Measurements from ENCODE around the gene MAP7.
A peak's percentile ranks its signal among the peaks of the same experiment; 100 is the strongest.
"Not testable (repeated sequence)": the region's sequence is repeated elsewhere in the genome, so short reads cannot be mapped to it uniquely, and the experiment has no call there.

Gene MAP7

DNA sequence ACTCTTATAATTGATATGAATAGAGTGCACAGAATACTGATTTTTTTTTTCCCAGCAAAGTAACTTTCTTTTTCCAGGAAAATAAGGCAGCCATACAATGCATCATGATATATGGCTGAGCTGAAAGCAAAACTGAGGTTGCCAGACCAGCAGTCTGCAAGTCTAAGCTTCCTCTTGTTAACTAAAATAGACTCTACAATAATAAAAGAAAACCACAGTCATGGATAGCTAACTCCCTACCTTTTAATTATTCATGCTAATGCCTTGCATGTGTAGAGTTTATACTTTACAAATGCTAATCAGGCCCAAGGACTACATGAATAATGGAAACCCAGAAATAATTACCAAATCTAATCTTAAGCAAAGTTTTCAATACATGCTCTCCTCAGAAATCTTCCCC, 47.4 kb downstream of the MAP7 start:
- DNase-seq = no peak

- DNase-seq = no peak
These were observed 48.7 kb downstream of the MAP7 start for GRCh38 chr6:136501514-136501913.

DNA sequence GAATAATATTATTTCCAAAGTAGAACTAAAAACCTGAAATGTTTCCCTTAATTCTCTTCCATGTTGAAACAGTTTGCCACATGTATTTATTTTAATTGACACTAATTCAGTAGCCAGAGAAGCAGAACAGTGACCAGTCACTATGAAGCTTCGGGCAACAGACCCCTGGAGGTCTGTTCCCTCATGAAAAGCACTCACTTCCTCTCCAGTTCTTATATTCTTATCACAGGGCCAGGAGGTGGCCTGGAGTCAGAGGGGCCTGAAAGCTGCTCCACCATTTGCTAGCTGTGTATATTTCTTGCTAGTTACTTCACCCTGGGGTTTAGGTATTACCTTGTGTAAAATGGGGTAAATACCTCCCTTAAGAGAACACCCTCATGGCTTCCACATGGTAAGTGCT, 49.1 kb downstream of the MAP7 start:
- no peak for DNase-seq

GRCh38 chr6:136500414-136500813, 49.8 kb downstream of the MAP7 start:
- DNase-seq = no peak

GRCh38 chr6:136499370-136499769, 50.9 kb downstream of the MAP7 start:
- no peak for DNase-seq

DNA sequence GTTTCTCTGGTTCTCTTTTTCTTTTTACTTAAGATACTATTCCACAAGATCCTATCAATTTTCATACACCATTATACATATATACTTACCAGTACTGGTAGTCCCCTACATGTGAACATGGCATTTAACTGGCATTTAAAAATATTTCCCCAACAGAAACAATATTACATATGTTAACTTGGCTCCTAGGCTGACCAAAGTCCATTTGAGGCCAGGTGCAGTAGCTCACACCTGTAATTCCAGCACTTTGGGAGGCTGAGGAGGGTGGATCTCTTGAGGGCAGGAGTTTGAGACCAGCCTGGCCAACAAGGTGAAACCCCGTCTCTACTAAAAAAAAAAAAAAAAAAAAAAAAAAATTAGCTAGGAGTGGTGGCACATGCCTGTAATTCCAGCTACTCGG, 53.8 kb downstream of the MAP7 start:
- DNase-seq = peak; percentile 4

DNA sequence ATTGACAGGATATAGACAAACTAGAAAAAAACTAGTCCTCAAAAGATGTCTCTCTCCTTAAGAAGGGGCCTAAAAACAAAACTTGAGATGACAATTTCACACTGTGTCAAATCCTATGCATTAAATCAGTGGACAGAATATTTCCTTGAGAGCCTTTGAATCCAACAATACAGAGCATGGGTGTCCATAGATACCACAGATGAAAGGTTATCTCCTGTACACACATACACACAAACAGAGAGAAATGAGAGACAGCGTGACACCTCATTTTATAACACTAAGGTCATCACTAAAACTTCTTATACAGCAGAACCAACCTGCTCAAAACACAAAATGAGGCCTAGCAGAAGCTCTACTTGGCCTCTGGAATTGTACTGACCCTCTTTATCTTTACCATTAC, 55.5 kb downstream of the MAP7 start:
- no peak for DNase-seq

GRCh38 chr6:136494059-136494458, 56.2 kb downstream of the MAP7 start:
- no peak for DNase-seq

DNA sequence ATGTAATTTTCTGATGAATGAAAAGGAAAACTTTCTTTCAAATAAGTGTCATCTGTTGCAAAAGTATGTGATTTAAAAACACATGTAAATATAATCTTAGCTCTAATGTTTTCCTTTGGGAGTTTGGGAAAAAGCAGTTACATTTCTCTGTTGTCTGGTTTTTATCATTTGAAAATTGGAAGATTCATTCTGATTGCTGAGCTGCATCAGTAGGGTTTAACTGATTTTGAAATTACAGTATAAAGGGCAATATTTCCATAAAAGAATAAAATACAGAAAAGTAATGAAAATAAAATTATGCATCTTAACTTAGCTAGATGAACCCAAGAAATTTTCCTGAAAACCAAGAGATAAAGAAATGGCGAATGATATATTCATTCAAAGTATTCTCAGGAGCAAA, 57.8 kb downstream of the MAP7 start:
- DNase-seq = no peak

- DNase-seq = no peak
These were observed 58.5 kb downstream of the MAP7 start for GRCh38 chr6:136491754-136492153.

- DNase-seq = no peak
These were observed 59.0 kb downstream of the MAP7 start for GRCh38 chr6:136491251-136491650.

DNA sequence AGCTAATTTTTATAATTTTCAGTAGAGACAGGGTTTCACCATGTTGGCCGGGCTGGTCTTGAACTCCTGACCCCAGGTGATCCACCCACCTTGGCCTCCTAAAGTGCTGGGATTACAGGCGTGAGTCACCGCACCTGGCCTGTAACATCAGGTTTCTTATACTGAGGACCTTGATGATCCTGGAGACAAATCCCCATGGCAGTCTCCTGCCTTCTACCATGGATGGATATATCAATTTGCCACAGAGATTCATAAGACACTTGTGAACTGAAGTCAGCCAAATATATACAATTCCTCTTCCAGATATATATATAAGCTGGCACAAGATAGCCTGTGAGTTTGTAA, 60.6 kb downstream of the MAP7 start:
- DNase-seq = not testable (repeated sequence)

GRCh38 chr6:136487759-136488425, 62.3 kb downstream of the MAP7 start:
- no peak for DNase-seq

GRCh38 chr6:136486357-136486756, 63.9 kb downstream of the MAP7 start:
- DNase-seq = no peak

- no peak for DNase-seq
These were observed 66.3 kb downstream of the MAP7 start for GRCh38 chr6:136483906-136484305.

DNA sequence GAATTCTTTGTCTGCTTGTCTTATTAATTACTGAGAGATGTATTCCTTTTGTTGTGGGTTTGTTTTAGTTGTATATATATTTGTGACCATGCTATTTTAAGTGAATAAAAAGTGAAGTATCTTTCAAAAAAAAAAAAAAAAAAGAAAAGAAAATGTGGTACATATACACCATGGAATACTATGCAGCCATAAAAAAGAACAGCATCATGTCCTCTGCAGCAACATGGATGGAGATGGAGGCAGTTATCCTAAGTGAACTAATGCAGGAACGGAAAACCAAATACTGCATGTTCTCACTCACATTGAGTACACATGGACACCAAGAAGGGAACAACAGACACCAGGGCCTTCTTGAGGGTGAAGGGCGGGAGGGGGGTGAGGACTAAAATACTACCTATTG, 67.2 kb downstream of the MAP7 start:
- DNase-seq = not testable (repeated sequence)

DNA sequence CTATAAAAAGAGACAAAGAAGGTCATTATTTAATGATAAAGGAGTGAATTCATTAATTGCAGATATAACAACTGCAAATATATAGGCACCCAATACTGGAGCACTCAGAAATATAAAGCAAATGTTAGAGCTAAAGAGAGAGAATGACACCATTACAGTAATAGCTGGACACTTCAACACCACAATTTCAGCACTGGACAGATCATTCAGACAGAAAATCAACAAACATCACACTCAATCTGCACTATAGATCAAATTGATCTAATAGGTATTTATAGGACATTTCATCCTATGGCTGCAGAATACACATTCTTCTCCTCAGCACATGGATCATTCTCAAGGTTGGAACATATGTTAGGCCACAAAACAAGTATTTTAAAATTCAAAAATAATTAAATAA, 72.7 kb downstream of the MAP7 start:
- DNase-seq = no peak

DNA sequence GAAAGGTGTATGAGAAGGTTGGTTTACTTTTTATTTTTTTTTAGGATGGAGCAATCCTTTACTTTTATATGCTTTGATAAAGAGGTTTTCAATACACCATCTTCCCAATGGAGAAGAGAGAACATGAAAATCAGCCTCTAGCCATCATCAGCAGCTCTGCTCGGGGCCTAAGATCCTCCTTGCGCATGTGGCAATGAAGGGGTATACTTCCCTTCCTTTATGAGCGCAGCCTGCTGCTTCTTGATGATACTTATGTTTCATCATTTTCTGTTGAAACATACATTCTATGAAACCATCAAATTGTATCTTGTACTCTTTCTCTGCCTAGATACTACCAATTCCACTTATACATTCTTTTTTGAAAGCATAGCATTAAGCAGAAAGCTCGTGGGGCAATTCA, 74.5 kb downstream of the MAP7 start:
- no peak for DNase-seq

- no peak for DNase-seq
These were observed 76.0 kb downstream of the MAP7 start for GRCh38 chr6:136474241-136474640.

- no peak for DNase-seq
These were observed 78.3 kb downstream of the MAP7 start for GRCh38 chr6:136471922-136472321.

GRCh38 chr6:136471372-136471771, 78.8 kb downstream of the MAP7 start:
- DNase-seq = peak; percentile 2

DNA sequence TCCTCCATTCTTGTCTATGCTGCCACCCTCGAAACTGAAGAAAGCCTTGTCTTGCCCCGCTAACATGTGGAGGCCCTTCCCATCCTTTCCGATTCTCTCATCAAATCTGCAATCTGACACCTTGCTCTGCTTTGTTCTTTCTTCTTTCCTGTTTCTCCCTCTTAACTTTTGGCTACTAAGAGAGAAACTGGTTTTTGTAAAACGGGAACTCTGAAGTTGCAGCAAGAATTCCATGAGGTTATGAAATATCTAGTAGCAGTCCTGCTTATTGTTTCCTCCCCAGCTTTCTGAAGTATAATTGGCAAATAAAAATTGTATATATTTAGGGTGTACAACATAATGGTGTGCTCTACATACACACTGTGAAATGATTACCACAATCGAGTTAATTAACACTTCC, 80.2 kb downstream of the MAP7 start:
- DNase-seq = no peak

DNA sequence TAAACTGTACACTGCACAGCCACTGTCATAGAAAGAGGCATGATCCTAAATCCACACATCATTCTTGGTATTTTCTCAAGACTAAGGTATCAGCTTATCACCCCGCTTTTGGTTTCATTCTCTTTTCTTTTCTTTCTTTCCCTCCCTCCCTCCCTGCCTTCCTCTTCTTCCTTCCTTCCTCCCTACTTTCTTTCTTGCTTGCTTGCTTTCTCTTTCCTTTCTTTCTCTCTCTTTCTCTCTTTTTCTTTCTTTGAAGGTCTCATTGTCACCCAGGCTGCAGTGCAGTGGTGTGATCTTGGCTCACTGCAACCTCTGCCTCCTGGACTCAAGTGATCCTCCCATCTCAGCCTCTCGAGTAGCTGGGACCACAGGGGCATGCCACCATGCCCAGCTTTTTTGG, 81.1 kb downstream of the MAP7 start:
- no peak for DNase-seq

DNA sequence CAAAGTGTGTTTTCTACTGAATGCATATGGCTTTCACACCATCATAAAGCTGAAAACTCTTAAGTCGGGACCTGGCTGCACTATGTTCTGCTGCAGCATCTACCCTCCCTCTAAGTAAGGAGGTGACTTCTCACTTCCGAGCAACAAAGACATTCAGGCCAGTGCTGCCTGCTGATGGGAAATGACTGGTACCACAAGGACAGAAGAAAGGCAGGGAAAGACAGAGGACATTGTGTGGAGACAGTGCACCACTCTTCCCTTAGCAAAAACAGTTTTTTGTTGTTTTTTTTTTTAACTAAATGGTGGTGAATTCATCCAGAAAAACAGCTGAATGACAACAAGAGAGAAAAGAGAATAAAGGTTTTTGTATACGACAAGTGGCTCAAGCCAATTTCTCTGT, 81.5 kb downstream of the MAP7 start:
- no peak for DNase-seq

- DNase-seq = peak; percentile 16
These were observed 83.0 kb downstream of the MAP7 start for GRCh38 chr6:136467186-136467585.

DNA sequence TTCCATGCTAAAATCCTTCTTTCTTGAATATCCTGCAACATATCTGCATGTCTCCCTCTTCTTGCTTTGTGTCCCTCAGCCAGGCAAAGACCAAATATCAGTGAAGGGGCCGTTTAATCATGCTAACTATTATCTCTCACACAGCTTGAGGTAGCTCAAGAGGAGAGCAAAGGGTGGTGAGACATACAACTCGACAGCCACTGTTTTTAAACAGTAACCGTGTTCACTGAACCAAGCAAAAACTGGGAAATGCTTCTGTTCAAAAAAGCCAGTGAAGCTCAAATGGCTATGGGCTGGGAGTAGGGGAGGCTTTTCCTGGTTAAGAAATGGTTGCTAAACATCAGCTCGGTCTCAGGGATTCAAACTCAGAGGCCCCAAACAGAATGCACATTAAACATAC, 83.4 kb downstream of the MAP7 start:
- DNase-seq = peak; percentile 45

All from DMS53 (cell line).